Subcutaneous adipose tissue (tissue), 4 donors: ENCODE measurements around the gene KIF18B. TPM values are rescaled to one million over a fixed set of nuclear protein-coding genes. Genes with fewer than 3 reads are reported as not detected.

Experiments used
- total RNA-seq, 4 donors: library from RNA; depleted of rRNA; stranded (reverse); fragments of >200 nt; gene quantifications; one replicate each; pipeline ENCODE4 v1.1.0, GENCODE V29; 2016
- TF ChIP-seq, protein P1 (sequence below): fragments of 450-650 bp; IDR thresholded peaks from one replicate; pipeline ENCODE4 v1.5.1; 2016; ENCODE audit warnings: low read depth, mild to moderate bottlenecking, control low read depth, antibody characterized with exemption, moderate library complexity

Gene KIF18B
- total RNA-seq, 4 donors from 2014 or later: 0.66 to 1.4 TPM; not detected in 2

DNA sequence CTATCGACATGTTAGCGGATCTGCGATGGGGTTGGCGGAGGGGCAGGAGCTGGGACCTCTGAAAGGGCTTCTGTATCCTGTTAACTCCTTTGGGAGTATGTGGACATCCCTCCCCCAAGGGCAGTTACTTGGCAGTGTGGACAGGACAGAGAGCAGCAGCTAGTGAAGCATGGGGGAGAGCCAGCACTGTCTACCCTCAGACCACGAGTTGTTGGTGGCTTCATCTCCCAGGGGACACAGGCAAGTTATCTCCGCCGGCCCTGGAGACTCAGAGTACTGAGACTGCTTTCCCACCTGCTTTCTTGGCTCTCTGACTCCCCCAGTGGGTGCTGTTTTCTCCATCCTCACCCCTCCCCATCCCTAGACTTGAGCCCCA, 27.0 kb downstream of the KIF18B start:
- TF ChIP-seq, protein P1, sequence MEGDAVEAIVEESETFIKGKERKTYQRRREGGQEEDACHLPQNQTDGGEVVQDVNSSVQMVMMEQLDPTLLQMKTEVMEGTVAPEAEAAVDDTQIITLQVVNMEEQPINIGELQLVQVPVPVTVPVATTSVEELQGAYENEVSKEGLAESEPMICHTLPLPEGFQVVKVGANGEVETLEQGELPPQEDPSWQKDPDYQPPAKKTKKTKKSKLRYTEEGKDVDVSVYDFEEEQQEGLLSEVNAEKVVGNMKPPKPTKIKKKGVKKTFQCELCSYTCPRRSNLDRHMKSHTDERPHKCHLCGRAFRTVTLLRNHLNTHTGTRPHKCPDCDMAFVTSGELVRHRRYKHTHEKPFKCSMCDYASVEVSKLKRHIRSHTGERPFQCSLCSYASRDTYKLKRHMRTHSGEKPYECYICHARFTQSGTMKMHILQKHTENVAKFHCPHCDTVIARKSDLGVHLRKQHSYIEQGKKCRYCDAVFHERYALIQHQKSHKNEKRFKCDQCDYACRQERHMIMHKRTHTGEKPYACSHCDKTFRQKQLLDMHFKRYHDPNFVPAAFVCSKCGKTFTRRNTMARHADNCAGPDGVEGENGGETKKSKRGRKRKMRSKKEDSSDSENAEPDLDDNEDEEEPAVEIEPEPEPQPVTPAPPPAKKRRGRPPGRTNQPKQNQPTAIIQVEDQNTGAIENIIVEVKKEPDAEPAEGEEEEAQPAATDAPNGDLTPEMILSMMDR: no peak

DNA sequence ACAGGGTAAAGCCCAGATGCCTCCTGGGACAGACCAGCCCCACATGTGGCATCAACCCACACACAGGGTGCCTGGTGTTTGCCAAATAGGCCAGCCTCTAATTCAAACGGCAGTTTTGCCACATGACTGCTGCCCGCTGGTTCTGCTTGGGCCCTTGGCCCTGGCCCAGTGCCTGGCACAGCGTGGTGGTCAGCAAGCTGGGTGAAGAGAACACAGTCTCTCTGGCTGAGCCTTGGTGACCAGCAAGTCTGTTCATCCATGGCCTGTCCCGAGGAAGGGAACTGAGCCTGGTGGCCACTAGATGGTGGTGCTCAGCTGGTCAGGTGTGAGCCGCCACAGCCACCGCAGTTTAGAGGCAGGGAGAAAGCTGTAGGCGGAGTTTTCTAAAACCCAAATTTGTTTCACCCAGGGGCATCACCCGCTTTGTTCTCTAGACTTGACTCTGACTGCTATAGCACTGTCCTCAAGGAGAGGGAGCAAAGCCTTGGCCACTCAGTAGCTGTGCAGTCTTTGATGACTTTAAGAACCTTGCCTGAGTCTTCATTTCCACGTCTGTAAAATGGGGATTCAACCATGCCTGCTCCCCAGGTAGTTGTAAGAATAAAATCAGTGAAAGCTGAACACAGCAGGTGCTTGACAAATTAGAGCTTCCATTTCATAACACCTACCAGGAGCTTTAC, 27.5 kb downstream of the KIF18B start:
- TF ChIP-seq, protein P1: no peak

DNA sequence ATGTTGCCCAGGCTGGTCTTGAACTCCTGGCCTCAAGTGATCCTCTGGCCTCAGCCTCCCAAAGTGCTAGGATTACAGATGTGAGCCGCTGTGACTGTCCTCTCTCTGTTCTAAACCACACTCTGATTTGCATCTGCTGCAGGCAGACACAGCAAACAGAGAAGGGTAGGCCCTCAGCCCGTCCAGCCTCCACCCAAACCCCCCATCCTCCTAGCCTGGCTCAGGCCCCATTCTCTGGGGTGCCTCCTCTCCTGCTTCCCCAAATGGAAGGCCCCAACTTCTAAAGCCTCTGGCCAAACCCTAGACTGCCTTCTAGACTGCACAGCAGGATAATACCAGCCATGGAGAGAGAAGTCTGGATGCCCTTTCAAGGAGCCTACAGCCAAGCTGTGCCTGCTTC, 28.2 kb downstream of the KIF18B start:
- TF ChIP-seq, protein P1: no peak

DNA sequence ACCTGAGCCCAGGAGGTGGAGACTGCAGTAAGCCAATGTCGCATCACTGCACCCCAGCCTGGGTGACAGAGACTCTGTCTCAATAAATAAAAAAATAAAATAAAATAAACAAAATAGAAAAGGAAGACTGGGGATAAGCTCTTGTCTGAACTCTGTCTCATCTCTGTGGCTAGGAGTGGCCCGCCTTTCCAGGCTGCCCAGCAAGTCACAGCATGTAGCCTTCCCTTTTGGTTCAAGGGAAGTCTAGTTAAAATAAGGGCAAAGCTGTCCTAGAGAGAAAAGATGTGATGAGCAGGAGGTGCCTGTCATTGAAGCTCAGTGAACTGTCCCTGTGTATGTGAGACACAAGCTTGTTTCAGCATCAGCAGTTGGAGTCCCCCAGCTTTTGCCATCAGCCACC, 29.6 kb downstream of the KIF18B start:
- TF ChIP-seq, protein P1: no peak

DNA sequence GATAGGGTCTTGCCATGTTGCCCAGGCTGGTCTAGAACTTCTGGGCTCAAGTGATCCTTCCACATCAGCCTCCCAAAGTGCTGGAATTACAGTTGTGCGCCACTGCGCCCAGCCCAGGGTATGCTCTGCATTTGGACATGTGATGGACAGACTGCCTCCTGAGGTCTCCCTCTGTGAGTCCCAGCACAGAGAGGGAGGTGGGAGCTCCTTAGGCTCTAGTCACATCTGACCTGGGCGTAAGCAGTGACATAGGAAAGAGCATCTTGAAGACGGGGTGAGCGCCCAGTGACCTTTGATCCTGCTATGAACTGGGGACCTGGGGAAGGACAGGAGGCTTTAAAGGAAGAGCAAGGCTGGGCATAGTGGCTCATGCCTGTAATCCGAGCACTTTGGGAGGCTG, 30.1 kb downstream of the KIF18B start:
- TF ChIP-seq, protein P1: no peak

DNA sequence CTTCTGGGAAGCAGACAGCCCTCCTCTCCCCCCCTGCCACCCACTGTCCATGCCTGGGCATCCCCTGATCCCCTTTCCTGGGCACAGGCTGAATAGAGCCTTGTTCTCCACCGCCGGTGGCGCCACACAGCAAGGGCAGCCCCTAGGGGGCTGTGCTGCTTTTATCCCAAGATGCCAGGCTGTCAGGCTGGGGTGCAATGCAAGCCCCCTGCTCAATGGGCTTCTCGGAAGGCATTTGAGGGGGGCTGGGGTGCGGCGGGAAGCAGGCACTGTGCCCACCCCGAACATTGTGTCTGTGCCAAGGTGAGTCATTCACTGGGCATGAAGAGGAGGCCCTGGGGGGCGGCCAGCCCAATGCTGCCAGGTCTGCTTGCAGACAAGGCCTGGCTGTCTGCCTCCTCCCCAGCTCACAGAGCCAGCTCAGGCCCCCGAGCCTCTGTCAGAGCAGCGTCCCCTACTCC, 30.8 kb downstream of the KIF18B start:
- TF ChIP-seq, protein P1: no peak

DNA sequence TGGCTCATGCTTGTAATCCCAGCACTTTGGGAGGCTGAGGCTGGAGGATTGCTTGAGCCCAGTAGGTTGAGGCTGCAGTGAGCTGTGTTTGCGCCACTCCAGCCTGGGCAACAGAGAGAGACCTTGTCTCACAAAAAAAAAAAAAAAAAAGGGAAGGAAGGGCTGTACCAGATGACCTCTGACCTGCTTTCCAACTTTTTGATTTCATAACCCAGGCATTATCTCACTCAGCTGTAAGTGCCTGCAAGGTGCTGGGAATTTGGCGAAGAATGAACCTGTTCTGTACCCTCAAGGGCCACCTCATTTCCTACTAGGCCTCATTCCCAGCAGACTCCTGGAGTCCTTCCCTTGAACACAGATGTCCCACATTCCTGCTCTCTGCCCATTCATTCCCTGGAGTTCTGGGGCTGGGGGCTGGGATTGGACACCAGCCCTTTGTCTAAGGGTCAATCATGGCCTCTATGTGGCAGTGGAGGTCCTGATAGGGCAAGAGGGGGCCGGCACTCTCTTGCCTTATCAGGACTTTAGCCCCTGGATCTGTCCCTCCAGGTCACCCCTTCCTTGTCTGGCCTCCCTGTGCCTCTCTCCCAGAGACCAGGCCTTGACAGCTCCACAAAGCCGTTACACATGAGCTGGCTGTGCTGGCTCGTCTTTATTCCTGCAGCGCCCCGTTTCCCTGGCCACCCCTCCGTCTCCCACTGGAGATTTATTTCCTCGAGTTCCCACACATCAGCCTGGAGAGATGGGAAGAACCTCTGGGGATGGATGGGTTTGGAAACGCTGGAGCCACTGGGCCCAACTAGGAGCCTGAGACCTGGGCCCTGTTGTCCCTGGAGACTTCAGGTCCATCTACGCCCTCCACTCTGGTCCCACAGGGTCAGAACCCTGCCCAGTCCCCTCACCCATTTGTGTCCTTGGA, 31.5 kb downstream of the KIF18B start:
- TF ChIP-seq, protein P1: no peak
